Trophoblast cell (in vitro differentiated cells and primary cell): ENCODE results near the gene SLC32A1.

Experiments used
- DNase-seq, 2 donors: peaks; one replicate each; pipeline ENCODE4 v3.0.0-alpha.2; 2016
- H2AFZ ChIP-seq: 2 replicates; pipeline ENCODE4 v1.6.1; 2013; ENCODE audit warnings: low read length, moderate library complexity, mild to moderate bottlenecking; ENCODE audit not compliant: insufficient read depth, poor library complexity
- H2AK5ac ChIP-seq: 2 replicates; pipeline ENCODE4 v1.6.1; 2013; ENCODE audit warnings: mild to moderate bottlenecking, low read length
- H2BK120ac ChIP-seq: 2 replicates; pipeline ENCODE4 v1.6.1; 2013; ENCODE audit warnings: low read length, mild to moderate bottlenecking, moderate library complexity; ENCODE audit not compliant: insufficient read depth, poor library complexity
- H2BK12ac ChIP-seq: 2 replicates; pipeline ENCODE4 v1.6.1; 2013; ENCODE audit warnings: mild to moderate bottlenecking, low read length, moderate library complexity
- H2BK5ac ChIP-seq: 2 replicates; pipeline ENCODE4 v1.6.1; 2013; ENCODE audit warnings: low read length, low read depth, moderate library complexity, mild to moderate bottlenecking; ENCODE audit not compliant: poor library complexity
- H3K14ac ChIP-seq: 2 replicates; pipeline ENCODE4 v1.6.1; 2013; ENCODE audit warnings: mild to moderate bottlenecking, low read length
- H3K18ac ChIP-seq: 2 replicates; pipeline ENCODE4 v1.6.1; 2013; ENCODE audit warnings: mild to moderate bottlenecking, low read length
- H3K23ac ChIP-seq: 2 replicates; pipeline ENCODE4 v1.6.1; 2013; ENCODE audit warnings: low read length
- H3K27ac ChIP-seq: 2 replicates; pipeline ENCODE4 v1.5.1; 2013; ENCODE audit warnings: low read depth, mild to moderate bottlenecking, inconsistent platforms, low read length, moderate library complexity
- H3K27me3 ChIP-seq: 2 replicates; pipeline ENCODE4 v1.6.1; 2013; ENCODE audit warnings: inconsistent platforms, mild to moderate bottlenecking, low read length, moderate library complexity; ENCODE audit not compliant: insufficient read depth
- H3K36me3 ChIP-seq, 2 experiments: 1 replicate in 1 of 2; 2 replicates in 1 of 2; pipeline ENCODE4 v1.6.1; 2013; ENCODE audit warnings: low read length in 2 of 2, mild to moderate bottlenecking in 2 of 2, moderate library complexity in 1 of 2; ENCODE audit not compliant: insufficient read depth in 2 of 2, control insufficient read depth in 1 of 2
- H3K4ac ChIP-seq: 2 replicates; pipeline ENCODE4 v1.6.1; 2013; ENCODE audit warnings: low read depth, mild to moderate bottlenecking, low read length, moderate library complexity
- H3K4me1 ChIP-seq, 2 experiments: 1 replicate in 1 of 2; 2 replicates in 1 of 2; pipeline ENCODE4 v1.6.1; 2013; ENCODE audit warnings: low read length in 2 of 2, mild to moderate bottlenecking in 2 of 2, moderate library complexity in 1 of 2; ENCODE audit not compliant: insufficient read depth in 2 of 2, control insufficient read depth in 1 of 2
- H3K4me2 ChIP-seq: 2 replicates; pipeline ENCODE4 v1.6.1; 2013; ENCODE audit warnings: inconsistent platforms, mild to moderate bottlenecking, low read length, moderate library complexity
- H3K4me3 ChIP-seq: 2 replicates; pipeline ENCODE4 v1.5.1; 2013; ENCODE audit warnings: mild to moderate bottlenecking, low read depth, low read length, inconsistent platforms
- H3K79me1 ChIP-seq: one replicate; pipeline ENCODE4 v1.6.1; 2013; ENCODE audit warnings: low read length
- H3K79me2 ChIP-seq: 2 replicates; pipeline ENCODE4 v1.6.1; 2013; ENCODE audit warnings: low read length, mild to moderate bottlenecking; ENCODE audit not compliant: control insufficient read depth, insufficient read depth, poor library complexity
- H3K9ac ChIP-seq: 2 replicates; pipeline ENCODE4 v1.6.1; 2013; ENCODE audit warnings: mild to moderate bottlenecking, low read length
- H3K9me3 ChIP-seq: 2 replicates; pipeline ENCODE4 v1.6.1; 2013; ENCODE audit warnings: low read depth, mild to moderate bottlenecking, control low read depth, inconsistent platforms, low read length; ENCODE audit not compliant: insufficient read depth
- H4K12ac ChIP-seq: 2 replicates; pipeline ENCODE4 v1.6.1; 2013; ENCODE audit warnings: low read depth, mild to moderate bottlenecking, low read length, moderate library complexity
- H4K8ac ChIP-seq: 2 replicates; pipeline ENCODE4 v1.6.1; 2013; ENCODE audit warnings: low read depth, mild to moderate bottlenecking, low read length, moderate library complexity
- H4K91ac ChIP-seq: one replicate; pipeline ENCODE4 v1.6.1; 2013; ENCODE audit warnings: low read depth, mild to moderate bottlenecking, low read length, moderate library complexity
- WGBS: extraction: QIAGEN DNeasy Blood & Tissue Kit; methylation state at CpG from one replicate; pipeline ENCODE4 v1.1.7; 2013; ENCODE audit warnings: missing lambda C conversion rate; ENCODE audit not compliant: insufficient read length, insufficient coverage; ENCODE audit errors: extremely low coverage; 5-methylcytosine and 5-hydroxymethylcytosine counted together

The SLC32A1 gene

DNA sequence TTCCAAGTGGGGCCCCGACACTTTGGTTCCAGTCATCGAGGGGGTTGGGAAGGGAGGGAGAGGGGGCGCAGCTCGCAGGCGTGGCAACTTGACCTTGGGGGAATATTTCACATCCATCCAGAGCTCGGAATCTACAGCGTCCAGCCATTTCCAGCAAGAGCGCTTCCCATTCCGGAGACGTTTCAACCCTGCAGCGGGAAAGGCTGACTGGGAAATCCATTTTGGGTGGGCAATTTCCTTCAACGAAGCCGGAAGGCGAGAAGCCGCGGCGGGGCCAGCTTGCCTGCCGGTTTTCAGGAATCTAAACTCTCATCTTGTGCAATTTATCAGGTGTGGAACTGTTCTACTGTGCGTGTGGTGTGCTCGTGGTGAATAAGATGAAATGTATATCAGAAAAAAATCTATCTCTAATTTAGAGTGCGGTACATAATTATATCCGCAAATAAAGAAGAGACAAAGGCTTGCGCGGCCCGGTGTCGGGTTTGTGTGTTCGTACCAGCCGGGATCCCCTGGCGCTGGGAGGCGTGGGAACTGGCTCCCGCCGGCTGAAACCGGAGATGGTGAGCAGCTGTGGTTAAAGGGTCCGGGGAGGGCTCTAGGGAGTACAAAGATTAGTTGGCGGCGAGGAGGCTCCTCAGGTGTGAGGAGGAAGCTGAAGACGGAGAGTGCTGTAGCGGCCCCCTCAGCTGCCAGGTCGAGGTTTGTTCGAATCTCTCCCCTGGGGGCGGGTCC, 4.8 kb downstream of the SLC32A1 start:
- H3K9me3 ChIP-seq = peaks cover 22% of the 10 kb centered on the region
- WGBS = no CpG with 5 or more reads among the region's 41 CpGs

GRCh38 chr20:38729767-38730166, 5.5 kb downstream of the SLC32A1 start:
- H3K18ac ChIP-seq = no peak overlapping the region
- no peak overlapping the region for H3K27ac ChIP-seq

More for the DNA sequence above, 4.8 kb downstream of the SLC32A1 start:
- no peak overlapping the region for H3K14ac ChIP-seq
- H3K4me1 ChIP-seq = peaks cover 8% of the 10 kb centered on the region in 2 experiments
- H3K27ac ChIP-seq = no peak overlapping the region
- no peak overlapping the region for H2AFZ ChIP-seq
- no peaks in the 10 kb centered on the region for H3K36me3 ChIP-seq
- H2AK5ac ChIP-seq = no peak overlapping the region
- no peak overlapping the region for H2BK5ac ChIP-seq
- H2BK12ac ChIP-seq = no peak overlapping the region
- H2BK120ac ChIP-seq = no peak overlapping the region
- H3K4me3 ChIP-seq = no peak overlapping the region
- H3K9ac ChIP-seq = no peak overlapping the region
- H3K79me1 ChIP-seq = no peaks in the 10 kb centered on the region
- DNase-seq = no peak
- no peak overlapping the region for H3K18ac ChIP-seq
- no peak overlapping the region for H3K4me2 ChIP-seq
- no peak overlapping the region for H4K12ac ChIP-seq
- peaks cover 69% of the 10 kb centered on the region for H3K27me3 ChIP-seq
- no peak overlapping the region for H4K8ac ChIP-seq
- H3K4ac ChIP-seq = no peak overlapping the region
- H3K79me2 ChIP-seq = no peaks in the 10 kb centered on the region
- H3K23ac ChIP-seq = no peak overlapping the region
- no peak overlapping the region for H4K91ac ChIP-seq

GRCh38 chr20:38730167-38730988, 6.1 kb downstream of the SLC32A1 start:
- H3K9me3 ChIP-seq = peaks cover 22% of the 10 kb centered on the region
- peak overlapping the region; percentile 71 for H3K4me2 ChIP-seq
- H2AK5ac ChIP-seq = no peak overlapping the region
- no peak overlapping the region for H4K12ac ChIP-seq
- H3K79me2 ChIP-seq = no peaks in the 10 kb centered on the region
- no peak overlapping the region for H3K18ac ChIP-seq
- H3K14ac ChIP-seq = no peak overlapping the region
- H3K27me3 ChIP-seq = peaks cover 56% of the 10 kb centered on the region
- no peak for DNase-seq
- no peak overlapping the region for H4K8ac ChIP-seq
- H3K9ac ChIP-seq = no peak overlapping the region
- H2BK12ac ChIP-seq = no peak overlapping the region
- no peaks in the 10 kb centered on the region for H3K79me1 ChIP-seq
- H2AFZ ChIP-seq = no peak overlapping the region
- no peak overlapping the region for H3K4me3 ChIP-seq
- WGBS = no CpG with 5 or more reads among the region's 41 CpGs
- H3K27ac ChIP-seq = no peak overlapping the region
- no peak overlapping the region for H4K91ac ChIP-seq
- no peak overlapping the region for H2BK5ac ChIP-seq
- no peak overlapping the region for H2BK120ac ChIP-seq
- no peak overlapping the region for H3K23ac ChIP-seq
- no peaks in the 10 kb centered on the region for H3K36me3 ChIP-seq
- no peak overlapping the region for H3K4ac ChIP-seq
- peaks cover 5 to 8% of the 10 kb centered on the region in 2 experiments for H3K4me1 ChIP-seq

More at GRCh38 chr20:38729767-38730166, 5.5 kb downstream of the SLC32A1 start:
- DNase-seq = no peak
- no peak overlapping the region for H2AFZ ChIP-seq
- H4K8ac ChIP-seq = no peak overlapping the region
- H3K79me1 ChIP-seq = no peaks in the 10 kb centered on the region
- no peak overlapping the region for H2BK5ac ChIP-seq
- H3K4me2 ChIP-seq = no peak overlapping the region
- H3K23ac ChIP-seq = no peak overlapping the region
- peaks cover 22% of the 10 kb centered on the region for H3K9me3 ChIP-seq
- H3K4me1 ChIP-seq = peaks cover 5 to 8% of the 10 kb centered on the region in 2 experiments
- H4K91ac ChIP-seq = no peak overlapping the region
- H4K12ac ChIP-seq = no peak overlapping the region
- no peak overlapping the region for H3K4ac ChIP-seq
- H2BK12ac ChIP-seq = no peak overlapping the region
- no peaks in the 10 kb centered on the region for H3K36me3 ChIP-seq
- H3K27me3 ChIP-seq = peaks cover 62% of the 10 kb centered on the region
- no peak overlapping the region for H3K4me3 ChIP-seq
- no peaks in the 10 kb centered on the region for H3K79me2 ChIP-seq
- WGBS = no CpG with 5 or more reads among the region's 7 CpGs
- H2BK120ac ChIP-seq = no peak overlapping the region
- H3K14ac ChIP-seq = no peak overlapping the region
- no peak overlapping the region for H2AK5ac ChIP-seq
- H3K9ac ChIP-seq = no peak overlapping the region

GRCh38 chr20:38730989-38731737, 6.9 kb downstream of the SLC32A1 start:
- Histone ChIP-seq H4K91ac (no peak overlapping the region), H3K4me2 (peak overlapping the region; percentile 71), H2BK5ac (no peak overlapping the region), H3K4me3 (peak overlapping the region; percentile 18), H2BK120ac (no peak overlapping the region), H3K18ac (no peak overlapping the region), H4K8ac (no peak overlapping the region), H2BK12ac (no peak overlapping the region), H2AK5ac (no peak overlapping the region), H3K23ac (no peak overlapping the region), H3K4me1 (peaks cover 5 to 8% of the 10 kb centered on the region in 2 experiments), H3K79me1 (no peaks in the 10 kb centered on the region), H4K12ac (no peak overlapping the region), H3K9ac (no peak overlapping the region), H3K9me3 (peaks cover 19% of the 10 kb centered on the region), H3K79me2 (no peaks in the 10 kb centered on the region), H3K27ac (no peak overlapping the region), H3K27me3 (peaks cover 48% of the 10 kb centered on the region), H3K4ac (no peak overlapping the region), H2AFZ (no peak overlapping the region), H3K36me3 (no peaks in the 10 kb centered on the region), H3K14ac (no peak overlapping the region)
- no CpG with 5 or more reads among the region's 40 CpGs for WGBS
- DNase-seq = peak; percentile 30 to 75
